WTC11 (cell line): ENCODE measurements around the gene CDH7. TPM values are rescaled to one million over a fixed set of nuclear protein-coding genes. Genes with fewer than 3 reads are reported as not detected.

ENCODE experiments used
- ATAC-seq: fragments of 200-7000 bp; cut with Tn5 transposase; 2 replicates; pipeline ENCODE4 v1.10.0; 2021; ENCODE audit warnings: mild to moderate bottlenecking, moderate library complexity
- CTCF ChIA-PET: fragments of 300-600 bp; sonication (Branson Sonifier 250); formaldehyde crosslinking; loops from one replicate; lab custom pipeline; 2021; ENCODE audit warnings: antibody characterized with exemption; lab: Charles Lee
- POLR2A ChIA-PET: fragments of 350-600 bp; sonication (Branson Sonifier 250); formaldehyde crosslinking; loops from one replicate; lab custom pipeline; 2021; ENCODE audit warnings: antibody characterized with exemption; lab: Charles Lee
- DNase-seq: peaks from one replicate; pipeline ENCODE4 v3.0.0; 2021; ENCODE audit warnings: low spot score
- H3K27ac Mint-ChIP-seq: 2 replicates; pipeline ENCODE4 v1.8.0; 2021; ENCODE audit warnings: mixed read lengths
- H3K27me3 Mint-ChIP-seq: 2 replicates; pipeline ENCODE4 v1.8.0; 2021; ENCODE audit warnings: low read depth, mild to moderate bottlenecking, moderate library complexity, mixed read lengths
- H3K36me3 Mint-ChIP-seq: 2 replicates; pipeline ENCODE4 v1.8.0; 2021; ENCODE audit warnings: mixed read lengths
- H3K4me1 Mint-ChIP-seq: 2 replicates; pipeline ENCODE4 v1.8.0; 2022; ENCODE audit warnings: mixed read lengths
- H3K4me3 Mint-ChIP-seq: 2 replicates; pipeline ENCODE4 v1.8.0; 2021; ENCODE audit warnings: mild to moderate bottlenecking, moderate library complexity, mixed read lengths
- H3K9me3 Mint-ChIP-seq: 2 replicates; pipeline ENCODE4 v1.8.0; 2021; ENCODE audit warnings: mixed read lengths
- ARID4B ChIP-seq: sonication (generic); formaldehyde crosslinking; IDR thresholded peaks from 2 replicates; pipeline ENCODE4 v1.8.0; 2023; ENCODE audit warnings: missing genetic modification reagents, mild to moderate bottlenecking, borderline replicate concordance
- E2F5 ChIP-seq: sonication (generic); formaldehyde crosslinking; IDR thresholded peaks from 2 replicates; pipeline ENCODE4 v1.8.1; 2022; ENCODE audit warnings: mild to moderate bottlenecking, moderate library complexity, missing genetic modification reagents
- EMX1 ChIP-seq: fragments of 250-450 bp; sonication (Bioruptor Pico); IDR thresholded peaks from 2 replicates; pipeline ENCODE4 v1.8.0; 2021; ENCODE audit warnings: mild to moderate bottlenecking
- ERG ChIP-seq: fragments of 250-450 bp; sonication (Bioruptor Pico); IDR thresholded peaks from 2 replicates; pipeline ENCODE4 v1.8.0; 2021; ENCODE audit warnings: mild to moderate bottlenecking
- ESRRA ChIP-seq: sonication (generic); formaldehyde crosslinking; IDR thresholded peaks from 2 replicates; pipeline ENCODE4 v1.8.1; 2022; ENCODE audit warnings: mild to moderate bottlenecking, missing genetic modification reagents, borderline replicate concordance
- ETV6 ChIP-seq: sonication (generic); formaldehyde crosslinking; IDR thresholded peaks from 2 replicates; pipeline ENCODE4 v1.8.1; 2022; ENCODE audit warnings: mild to moderate bottlenecking, missing genetic modification reagents
- FOXK1 ChIP-seq: sonication (generic); formaldehyde crosslinking; IDR thresholded peaks from 2 replicates; pipeline ENCODE4 v1.8.0; 2022; ENCODE audit warnings: mild to moderate bottlenecking, moderate library complexity, missing genetic modification reagents
- FOXP1 ChIP-seq: sonication (generic); formaldehyde crosslinking; IDR thresholded peaks from 2 replicates; pipeline ENCODE4 v1.8.0; 2022; ENCODE audit warnings: missing genetic modification reagents, mild to moderate bottlenecking, moderate library complexity, borderline replicate concordance
- FOXP4 ChIP-seq: sonication (generic); formaldehyde crosslinking; IDR thresholded peaks from 2 replicates; pipeline ENCODE4 v1.8.0; 2022; ENCODE audit warnings: mild to moderate bottlenecking, missing genetic modification reagents
- IRF2 ChIP-seq: sonication (generic); formaldehyde crosslinking; IDR thresholded peaks from 2 replicates; pipeline ENCODE4 v1.8.0; 2022; ENCODE audit warnings: low read depth, missing genetic modification reagents, borderline replicate concordance
- JUN ChIP-seq: sonication (generic); formaldehyde crosslinking; IDR thresholded peaks from 2 replicates; pipeline ENCODE4 v1.8.0; 2023; ENCODE audit warnings: mild to moderate bottlenecking, missing genetic modification reagents
- MAX ChIP-seq: sonication (generic); formaldehyde crosslinking; IDR thresholded peaks from 2 replicates; pipeline ENCODE4 v1.8.0; 2022; ENCODE audit warnings: mild to moderate bottlenecking, missing genetic modification reagents
- NR2C2 ChIP-seq: sonication (generic); formaldehyde crosslinking; IDR thresholded peaks from 2 replicates; pipeline ENCODE4 v1.8.0; 2022; ENCODE audit warnings: mild to moderate bottlenecking, missing genetic modification reagents
- PREB ChIP-seq: sonication (generic); formaldehyde crosslinking; IDR thresholded peaks from 2 replicates; pipeline ENCODE4 v1.8.1; 2022; ENCODE audit warnings: mild to moderate bottlenecking, missing genetic modification reagents, moderate library complexity, borderline replicate concordance
- RORB ChIP-seq: fragments of 250-450 bp; sonication (Bioruptor Pico); IDR thresholded peaks from 2 replicates; pipeline ENCODE4 v1.9.0; 2021; ENCODE audit warnings: mild to moderate bottlenecking
- TCF7 ChIP-seq: sonication (generic); formaldehyde crosslinking; IDR thresholded peaks from 2 replicates; pipeline ENCODE4 v1.8.0; 2022; ENCODE audit warnings: mild to moderate bottlenecking, low read depth, missing genetic modification reagents, moderate library complexity
- TEAD4 ChIP-seq: sonication (generic); formaldehyde crosslinking; IDR thresholded peaks from 2 replicates; pipeline ENCODE4 v1.8.0; 2022; ENCODE audit warnings: mild to moderate bottlenecking, missing genetic modification reagents
- ZNF416 ChIP-seq: fragments of 250-450 bp; sonication (Bioruptor Pico); IDR thresholded peaks from 2 replicates; pipeline ENCODE4 v1.9.0; 2021; ENCODE audit warnings: mild to moderate bottlenecking, inconsistent platforms
- total RNA-seq: library from RNA; stranded (reverse); gene quantifications from 3 replicates; pipeline ENCODE4 v1.2.3, GENCODE V29; 2021

Gene CDH7
- total RNA-seq, 1 experiment from 2014 or later: 1.3 TPM

- no peak for DNase-seq
- no peak for TF ChIP-seq RORB (CRISPR knock-in tag)
- no peak for TF ChIP-seq JUN (CRISPR knock-in tag)
- TF ChIP-seq ESRRA (CRISPR knock-in tag): no peak
- TF ChIP-seq IRF2 (CRISPR knock-in tag): no peak
- no peak for TF ChIP-seq FOXP1
- TF ChIP-seq ARID4B (CRISPR knock-in tag): no peak
- no peak for TF ChIP-seq NR2C2 (CRISPR knock-in tag)
- no peak for TF ChIP-seq PREB (CRISPR knock-in tag)
- no peak for TF ChIP-seq ZNF416 (CRISPR knock-in tag)
- no peak for TF ChIP-seq ERG
- no peak for TF ChIP-seq FOXK1
- TF ChIP-seq EMX1 (CRISPR knock-in tag): no peak
- TF ChIP-seq ETV6 (CRISPR knock-in tag): no peak
- TF ChIP-seq MAX (CRISPR knock-in tag): no peak
- TF ChIP-seq TEAD4: no peak
- no peak for TF ChIP-seq FOXP4 (CRISPR knock-in tag)
- TF ChIP-seq E2F5: no peak
- no peak for TF ChIP-seq TCF7 (CRISPR knock-in tag)
- H3K27me3 Mint-ChIP-seq: no peaks in the 10 kb centered on the region
- ChIA-PET CTCF (no interaction called here), POLR2A (no interaction called here)
- H3K9me3 Mint-ChIP-seq: no peaks in the 10 kb centered on the region
- H3K4me3 Mint-ChIP-seq: no peak overlapping the region
- H3K36me3 Mint-ChIP-seq: no peaks in the 10 kb centered on the region
- H3K27ac Mint-ChIP-seq: no peak overlapping the region
- no peak for ATAC-seq
- H3K4me1 Mint-ChIP-seq: no peaks in the 10 kb centered on the region; the same call in 1 of the 2 replicates
Measured at GRCh38 chr18:65769652-65770051, 18.8 kb downstream of the CDH7 start.
